Mesothelial cell of epicardium (in vitro differentiated cells): ENCODE data around the gene FSD1L. TPM values are rescaled to one million over a fixed set of nuclear protein-coding genes. Genes with fewer than 3 reads are reported as not detected.

Experiments used
- DNase-seq, 2 experiments: peaks; one replicate each; pipeline ENCODE4 v3.0.0; 2021; ENCODE audit warnings: low spot score in 2 of 2; ENCODE audit not compliant: unreplicated experiment in 2 of 2
- H3K27ac Mint-ChIP-seq: 2 replicates; pipeline ENCODE4 v1.8.0; 2021; ENCODE audit warnings: mixed read lengths
- H3K27me3 Mint-ChIP-seq: 2 replicates; pipeline ENCODE4 v1.8.0; 2021; ENCODE audit warnings: low read depth, mixed read lengths
- H3K36me3 Mint-ChIP-seq: 2 replicates; pipeline ENCODE4 v1.8.0; 2021; ENCODE audit warnings: mixed read lengths
- H3K4me1 Mint-ChIP-seq: 2 replicates; pipeline ENCODE4 v1.8.0; 2021; ENCODE audit warnings: mixed read lengths
- H3K4me3 Mint-ChIP-seq: 2 replicates; pipeline ENCODE4 v1.8.0; 2021; ENCODE audit warnings: mild to moderate bottlenecking, moderate library complexity, mixed read lengths
- H3K9me3 Mint-ChIP-seq: 2 replicates; pipeline ENCODE4 v1.8.0; 2021; ENCODE audit warnings: mixed read lengths
- total RNA-seq: library from RNA; stranded (reverse); gene quantifications from 3 replicates; pipeline ENCODE4 v1.2.1, GENCODE V29; 2021
- TF ChIP-seq, protein P1 (sequence below): fragments of 200-600 bp; sonication (generic); IDR thresholded peaks from one replicate; pipeline ENCODE4 v1.5.0; 2021; ENCODE audit warnings: antibody characterized with exemption; ENCODE audit not compliant: unreplicated experiment

Gene FSD1L
- total RNA-seq, 1 donor from 2014 or later, result 11.0 TPM

DNA sequence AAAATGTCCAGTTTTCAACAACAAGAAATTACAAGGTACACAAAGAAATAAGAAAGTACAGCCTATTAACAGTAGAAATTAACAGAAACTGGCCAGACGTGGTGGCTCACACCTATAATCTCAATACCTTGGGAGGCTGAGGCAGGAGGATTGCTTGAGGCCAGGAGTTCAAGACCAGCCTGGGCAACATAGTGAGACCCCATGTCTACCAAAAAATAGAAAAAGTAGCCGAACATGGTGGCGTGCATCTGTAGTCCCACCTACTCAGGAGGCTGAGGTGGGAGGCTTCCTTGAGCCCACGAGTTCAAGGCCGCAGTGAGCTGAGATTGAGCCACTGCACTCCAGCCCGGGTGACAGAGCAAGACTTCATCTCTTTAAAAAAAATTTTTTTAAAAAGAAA, 41.5 kb upstream of the FSD1L start:
- H3K4me3 Mint-ChIP-seq, result no peak overlapping the region
- H3K4me1 Mint-ChIP-seq, result no peaks in the 10 kb centered on the region
- H3K27ac Mint-ChIP-seq, result no peak overlapping the region
- H3K36me3 Mint-ChIP-seq, result peaks cover 10% of the 10 kb centered on the region
- H3K9me3 Mint-ChIP-seq, result peaks cover 32% of the 10 kb centered on the region
- DNase-seq, result no peak
- H3K27me3 Mint-ChIP-seq, result no peaks in the 10 kb centered on the region
- TF ChIP-seq, protein P1, sequence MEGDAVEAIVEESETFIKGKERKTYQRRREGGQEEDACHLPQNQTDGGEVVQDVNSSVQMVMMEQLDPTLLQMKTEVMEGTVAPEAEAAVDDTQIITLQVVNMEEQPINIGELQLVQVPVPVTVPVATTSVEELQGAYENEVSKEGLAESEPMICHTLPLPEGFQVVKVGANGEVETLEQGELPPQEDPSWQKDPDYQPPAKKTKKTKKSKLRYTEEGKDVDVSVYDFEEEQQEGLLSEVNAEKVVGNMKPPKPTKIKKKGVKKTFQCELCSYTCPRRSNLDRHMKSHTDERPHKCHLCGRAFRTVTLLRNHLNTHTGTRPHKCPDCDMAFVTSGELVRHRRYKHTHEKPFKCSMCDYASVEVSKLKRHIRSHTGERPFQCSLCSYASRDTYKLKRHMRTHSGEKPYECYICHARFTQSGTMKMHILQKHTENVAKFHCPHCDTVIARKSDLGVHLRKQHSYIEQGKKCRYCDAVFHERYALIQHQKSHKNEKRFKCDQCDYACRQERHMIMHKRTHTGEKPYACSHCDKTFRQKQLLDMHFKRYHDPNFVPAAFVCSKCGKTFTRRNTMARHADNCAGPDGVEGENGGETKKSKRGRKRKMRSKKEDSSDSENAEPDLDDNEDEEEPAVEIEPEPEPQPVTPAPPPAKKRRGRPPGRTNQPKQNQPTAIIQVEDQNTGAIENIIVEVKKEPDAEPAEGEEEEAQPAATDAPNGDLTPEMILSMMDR, result no peak

DNA sequence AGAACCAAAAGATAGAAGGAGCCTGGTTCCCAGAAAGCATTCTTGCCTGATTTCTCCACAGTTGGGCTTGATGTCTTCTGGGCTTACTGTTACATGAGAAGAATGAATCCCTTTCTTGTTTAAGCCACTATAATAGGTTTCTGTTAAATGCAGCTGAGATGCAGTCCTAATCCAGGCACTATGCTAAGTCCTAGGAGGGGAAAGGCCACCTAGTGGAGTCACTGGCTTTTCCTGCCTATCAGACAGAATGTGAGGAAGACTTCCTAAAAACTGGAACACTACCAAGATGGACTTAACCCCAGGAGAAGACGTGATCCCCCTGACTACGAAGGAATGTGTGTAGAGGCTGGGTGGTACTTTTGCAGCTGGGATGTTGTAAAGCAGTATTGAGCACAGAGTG, 34.3 kb upstream of the FSD1L start:
- no peak overlapping the region for H3K4me3 Mint-ChIP-seq
- TF ChIP-seq, protein P1, result no peak
- peaks cover 30% of the 10 kb centered on the region for H3K9me3 Mint-ChIP-seq
- no peaks in the 10 kb centered on the region for H3K27me3 Mint-ChIP-seq
- H3K4me1 Mint-ChIP-seq, result peaks cover 10% of the 10 kb centered on the region
- H3K27ac Mint-ChIP-seq, result no peak overlapping the region
- H3K36me3 Mint-ChIP-seq, result peaks cover 5% of the 10 kb centered on the region
- DNase-seq, result no peak

DNA sequence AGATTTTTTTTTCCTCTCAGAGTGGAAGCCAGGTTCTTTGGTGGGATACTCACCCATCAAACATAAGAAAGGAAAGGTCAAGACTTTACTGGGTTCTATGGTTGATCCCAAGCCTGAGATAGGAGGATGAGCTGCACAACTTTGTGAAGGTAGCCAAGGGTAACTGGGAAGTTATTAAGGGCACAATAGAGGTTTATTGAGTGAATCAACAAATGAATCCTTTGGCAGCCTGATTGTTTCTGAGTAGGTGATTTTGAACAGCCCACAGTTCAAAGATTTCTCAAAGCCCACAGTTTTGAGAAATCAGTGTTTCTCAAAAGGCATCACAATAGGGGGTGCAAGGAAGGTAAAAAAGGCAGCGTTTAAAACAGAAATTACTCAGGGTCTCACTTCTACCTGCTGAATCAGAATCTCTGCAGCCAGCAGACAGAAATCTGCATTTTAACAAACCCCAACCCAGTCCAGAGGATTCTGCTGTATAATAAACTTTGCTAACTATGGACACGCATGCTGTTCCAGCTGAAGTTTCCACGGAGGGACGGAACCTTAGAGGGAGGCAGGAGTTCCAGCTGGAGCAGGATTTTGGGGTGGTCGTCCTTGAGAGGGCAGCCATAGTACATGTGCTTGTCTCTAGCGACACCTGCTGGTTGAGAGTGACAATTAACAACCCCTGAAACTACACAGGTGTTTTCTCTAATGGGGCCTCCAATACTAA, 32.7 kb upstream of the FSD1L start:
- peak; percentile 44 to 68 for DNase-seq
- Mint-ChIP-seq H3K4me3 (peak overlapping the region; percentile 57), H3K36me3 (peaks cover 5% of the 10 kb centered on the region), H3K27ac (no peak overlapping the region), H3K27me3 (no peaks in the 10 kb centered on the region), H3K9me3 (peaks cover 20% of the 10 kb centered on the region), H3K4me1 (peaks cover 17% of the 10 kb centered on the region)
- TF ChIP-seq, protein P1, result peak; percentile 90

DNA sequence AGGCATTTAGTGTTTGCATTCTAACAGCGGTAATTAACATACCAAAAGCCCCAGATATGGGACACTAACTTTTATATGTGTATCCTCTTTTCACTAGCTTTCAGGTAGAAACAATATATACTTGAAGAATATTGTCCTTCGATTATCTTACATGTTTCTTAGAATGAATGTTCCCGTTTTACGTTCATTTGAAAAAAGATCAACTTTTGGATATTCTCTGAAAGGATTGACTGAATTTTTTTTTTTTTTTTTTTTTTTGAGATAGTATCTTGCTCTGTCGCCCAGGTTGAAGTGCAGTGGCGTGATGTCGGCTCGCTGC, 32.2 kb upstream of the FSD1L start:
- H3K9me3 Mint-ChIP-seq, result peaks cover 15% of the 10 kb centered on the region
- TF ChIP-seq, protein P1, result peak; percentile 36
- H3K27me3 Mint-ChIP-seq, result no peaks in the 10 kb centered on the region
- H3K36me3 Mint-ChIP-seq, result peaks cover 5% of the 10 kb centered on the region
- DNase-seq, result no peak
- no peak overlapping the region for H3K4me3 Mint-ChIP-seq
- no peak overlapping the region for H3K27ac Mint-ChIP-seq
- peaks cover 17% of the 10 kb centered on the region for H3K4me1 Mint-ChIP-seq

DNA sequence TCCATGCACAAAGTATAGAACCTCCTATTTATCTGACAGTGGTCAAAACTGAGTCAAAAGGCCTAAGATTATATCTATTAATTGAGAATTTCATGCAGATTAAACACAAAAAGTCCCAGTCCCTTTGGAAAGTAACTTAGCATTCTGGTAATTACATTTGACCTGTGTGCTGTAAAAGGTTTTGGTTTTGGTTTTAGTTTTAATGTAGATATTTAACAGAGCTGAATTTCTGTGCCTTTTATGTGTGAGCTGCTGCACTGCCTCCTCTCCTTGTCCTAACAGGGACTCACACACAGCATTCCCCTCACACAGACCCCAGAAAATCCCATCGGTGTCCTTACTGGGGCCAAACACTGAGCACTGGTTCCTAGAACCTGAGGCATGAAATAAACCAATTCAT, 31.0 kb upstream of the FSD1L start:
- Mint-ChIP-seq H3K27me3 (no peaks in the 10 kb centered on the region), H3K36me3 (no peaks in the 10 kb centered on the region), H3K4me1 (peaks cover 17% of the 10 kb centered on the region), H3K27ac (no peak overlapping the region), H3K9me3 (peaks cover 5% of the 10 kb centered on the region), H3K4me3 (no peak overlapping the region)
- no peak for DNase-seq
- TF ChIP-seq, protein P1, result no peak
